ENCODE measurements around the gene BTBD9. TPM values are rescaled to one million over a fixed set of nuclear protein-coding genes. Genes with fewer than 3 reads are reported as not detected.

Gene BTBD9
- total RNA-seq, 5 donors from 2014 or later (not counting 1 experiment from before 2014, with no cell fraction given), result 29.3 to 67.7 (median 38.1) TPM

- no CpG with 5 or more reads among the region's 2 CpGs for WGBS (ENCODE audit: insufficient coverage)
- Histone ChIP-seq H3K4me3 (ENCODE audit: control insufficient read depth in 1 of 2, extremely low read depth in 1 of 2, low read length in 1 of 2) (no peak overlapping the region), H3K27ac (ENCODE audit: low read length) (no peak overlapping the region), H3K36me3 (ENCODE audit: control insufficient read depth in 2 of 2, extremely low read depth in 1 of 2, insufficient read depth in 1 of 2, low read length in 1 of 2) (peaks cover 0 to 14% of the 10 kb centered on the region in 2 donors), H3K9me3 (no peaks in the 10 kb centered on the region), H3K27me3 (replicated peaks in 1 of 2; ENCODE audit: control insufficient read depth in 2 of 2, extremely low read depth in 1 of 2, insufficient read depth in 2 of 2, low read length in 1 of 2) (no peaks in the 10 kb centered on the region), H3K4me1 (ENCODE audit: control insufficient read depth in 1 of 2, extremely low read depth in 1 of 2, insufficient read depth in 2 of 2, low read length in 2 of 2) (no peaks in the 10 kb centered on the region)
- Mint-ChIP-seq H3K36me3 (peaks cover 42% of the 10 kb centered on the region), H3K27ac (no peak overlapping the region), H3K4me3 (no peak overlapping the region), H3K4me1 (peaks cover 0 to 2% (median 0%) of the 10 kb centered on the region in 3 donors), H3K27me3 (no peaks in the 10 kb centered on the region), H3K9me3 (no peaks in the 10 kb centered on the region)
- POLR2A ChIA-PET, result no interaction called here
- ATAC-seq (replicated peaks in 1 of 4), result no peak
- CTCF ChIA-PET, result no interaction called here
- no peak for DNase-seq
Observed at GRCh38 chr6:38584731-38585130, 55.0 kb downstream of the BTBD9 start.

- no peak overlapping the region for H3K27ac Mint-ChIP-seq
- no peaks in the 10 kb centered on the region for H3K9me3 ChIP-seq
- ChIA-PET POLR2A (interaction anchor here in 1 of 2 donors (0.6 to 0.7 kb wide), 2 partner anchors 17 to 800 kb away, joined by 3 read pairs; no protein-coding TSS in a partner anchor), CTCF (interaction anchor here in 1 of 2 donors (0.9 kb wide), 1 partner anchor 14 kb away, joined by 3 read pairs; no protein-coding TSS in a partner anchor)
- peaks cover 0 to 2% (median under 1%) of the 10 kb centered on the region in 3 donors for H3K4me1 Mint-ChIP-seq
- no peak overlapping the region for H3K27ac ChIP-seq (ENCODE audit: low read length)
- no peaks in the 10 kb centered on the region for H3K27me3 ChIP-seq (replicated peaks in 1 of 2; ENCODE audit: control insufficient read depth in 2 of 2, extremely low read depth in 1 of 2, insufficient read depth in 2 of 2, low read length in 1 of 2)
- H3K4me3 Mint-ChIP-seq, result no peak overlapping the region
- H3K36me3 Mint-ChIP-seq, result peaks cover 46% of the 10 kb centered on the region
- H3K4me1 ChIP-seq (ENCODE audit: control insufficient read depth in 1 of 2, extremely low read depth in 1 of 2, insufficient read depth in 2 of 2, low read length in 2 of 2), result no peaks in the 10 kb centered on the region
- H3K9me3 Mint-ChIP-seq, result no peaks in the 10 kb centered on the region
- DNase-seq (no peak), ATAC-seq (replicated peaks in 1 of 4) (no peak)
- no peak overlapping the region for H3K4me3 ChIP-seq (ENCODE audit: control insufficient read depth in 1 of 2, extremely low read depth in 1 of 2, low read length in 1 of 2)
- WGBS (ENCODE audit: insufficient coverage), result no CpG with 5 or more reads among the region's 1 CpG
- no peaks in the 10 kb centered on the region for H3K27me3 Mint-ChIP-seq
- H3K36me3 ChIP-seq (ENCODE audit: control insufficient read depth in 2 of 2, extremely low read depth in 1 of 2, insufficient read depth in 1 of 2, low read length in 1 of 2), result peaks cover 0 to 19% of the 10 kb centered on the region in 2 donors
Observed at GRCh38 chr6:38583523-38583922, 56.2 kb downstream of the BTBD9 start.

- H3K4me1 ChIP-seq (ENCODE audit: control insufficient read depth in 1 of 2, extremely low read depth in 1 of 2, insufficient read depth in 2 of 2, low read length in 2 of 2), result no peaks in the 10 kb centered on the region
- Mint-ChIP-seq H3K36me3 (peaks cover 55% of the 10 kb centered on the region), H3K27ac (no peak overlapping the region), H3K4me1 (peaks cover 0 to 6% (median 2%) of the 10 kb centered on the region in 3 donors), H3K27me3 (no peaks in the 10 kb centered on the region), H3K4me3 (no peak overlapping the region), H3K9me3 (no peaks in the 10 kb centered on the region)
- WGBS (ENCODE audit: insufficient coverage), result no CpG with 5 or more reads among the region's 6 CpGs
- ChIA-PET POLR2A (no interaction called here), CTCF (interaction anchor here in 1 of 2 donors (0.5 to 0.8 kb wide), 2 partner anchors 51 to 258 kb away, joined by 3 read pairs; no protein-coding TSS in a partner anchor)
- H3K9me3 ChIP-seq, result no peaks in the 10 kb centered on the region
- H3K27me3 ChIP-seq (replicated peaks in 1 of 2; ENCODE audit: control insufficient read depth in 2 of 2, extremely low read depth in 1 of 2, insufficient read depth in 2 of 2, low read length in 1 of 2), result no peaks in the 10 kb centered on the region
- no peak for DNase-seq
- H3K36me3 ChIP-seq (ENCODE audit: control insufficient read depth in 2 of 2, extremely low read depth in 1 of 2, insufficient read depth in 1 of 2, low read length in 1 of 2), result peaks cover 0 to 21% of the 10 kb centered on the region in 2 donors
- H3K4me3 ChIP-seq (ENCODE audit: control insufficient read depth in 1 of 2, extremely low read depth in 1 of 2, low read length in 1 of 2), result no peak overlapping the region
- no peak for ATAC-seq (replicated peaks in 1 of 4)
- no peak overlapping the region for H3K27ac ChIP-seq (ENCODE audit: low read length)
Observed at GRCh38 chr6:38580030-38580429, 59.7 kb downstream of the BTBD9 start.

- Mint-ChIP-seq H3K27me3 (no peaks in the 10 kb centered on the region), H3K4me3 (no peak overlapping the region), H3K9me3 (no peaks in the 10 kb centered on the region), H3K27ac (no peak overlapping the region), H3K36me3 (peaks cover 58% of the 10 kb centered on the region), H3K4me1 (peaks cover 0 to 6% (median 0%) of the 10 kb centered on the region in 3 donors)
- Histone ChIP-seq H3K4me3 (ENCODE audit: control insufficient read depth in 1 of 2, extremely low read depth in 1 of 2, low read length in 1 of 2) (no peak overlapping the region), H3K9me3 (no peaks in the 10 kb centered on the region), H3K36me3 (ENCODE audit: control insufficient read depth in 2 of 2, extremely low read depth in 1 of 2, insufficient read depth in 1 of 2, low read length in 1 of 2) (peaks cover 0 to 17% of the 10 kb centered on the region in 2 donors), H3K27ac (ENCODE audit: low read length) (no peak overlapping the region), H3K27me3 (replicated peaks in 1 of 2; ENCODE audit: control insufficient read depth in 2 of 2, extremely low read depth in 1 of 2, insufficient read depth in 2 of 2, low read length in 1 of 2) (no peaks in the 10 kb centered on the region), H3K4me1 (ENCODE audit: control insufficient read depth in 1 of 2, extremely low read depth in 1 of 2, insufficient read depth in 2 of 2, low read length in 2 of 2) (no peaks in the 10 kb centered on the region)
- DNase-seq, result no peak
- ChIA-PET POLR2A (interaction anchor here in 1 of 2 donors (0.6 kb wide), 1 partner anchor 387 kb away, joined by 5 read pairs; no protein-coding TSS in a partner anchor), CTCF (no interaction called here)
- no peak for ATAC-seq (replicated peaks in 1 of 4)
Observed at GRCh38 chr6:38579010-38579628, 60.6 kb downstream of the BTBD9 start.

GRCh38 chr6:38578075-38578474 lies 61.7 kb downstream of the BTBD9 start:
- Histone ChIP-seq H3K4me1 (ENCODE audit: control insufficient read depth in 1 of 2, extremely low read depth in 1 of 2, insufficient read depth in 2 of 2, low read length in 2 of 2) (no peaks in the 10 kb centered on the region), H3K9me3 (no peaks in the 10 kb centered on the region), H3K27ac (ENCODE audit: low read length) (no peak overlapping the region), H3K36me3 (ENCODE audit: control insufficient read depth in 2 of 2, extremely low read depth in 1 of 2, insufficient read depth in 1 of 2, low read length in 1 of 2) (peaks cover 0 to 17% of the 10 kb centered on the region in 2 donors), H3K27me3 (replicated peaks in 1 of 2; ENCODE audit: control insufficient read depth in 2 of 2, extremely low read depth in 1 of 2, insufficient read depth in 2 of 2, low read length in 1 of 2) (no peaks in the 10 kb centered on the region), H3K4me3 (ENCODE audit: control insufficient read depth in 1 of 2, extremely low read depth in 1 of 2, low read length in 1 of 2) (no peak overlapping the region)
- POLR2A ChIA-PET, result interaction anchor here in 1 of 2 donors (0.6 kb wide), 1 partner anchor 386 kb away, joined by 5 read pairs; no protein-coding TSS in a partner anchor
- no peak overlapping the region for H3K27ac Mint-ChIP-seq
- CTCF ChIA-PET, result no interaction called here
- H3K4me1 Mint-ChIP-seq, result peaks cover 5 to 12% (median 5%) of the 10 kb centered on the region in 3 donors
- H3K27me3 Mint-ChIP-seq, result no peaks in the 10 kb centered on the region
- DNase-seq, result no peak
- no peak overlapping the region for H3K4me3 Mint-ChIP-seq
- peaks cover 61% of the 10 kb centered on the region for H3K36me3 Mint-ChIP-seq
- no peak for ATAC-seq (replicated peaks in 1 of 4)
- 93% methylated on average over 3 of the region's 6 CpGs for WGBS (ENCODE audit: insufficient coverage)
- H3K9me3 Mint-ChIP-seq, result no peaks in the 10 kb centered on the region

- Mint-ChIP-seq H3K4me1 (peaks cover 6 to 13% (median 6%) of the 10 kb centered on the region in 3 donors), H3K36me3 (peaks cover 55% of the 10 kb centered on the region), H3K9me3 (no peaks in the 10 kb centered on the region), H3K27me3 (no peaks in the 10 kb centered on the region), H3K4me3 (no peak overlapping the region), H3K27ac (peak overlapping the region in 1 of 2 donors; percentile 28)
- ChIA-PET POLR2A (no interaction called here), CTCF (no interaction called here)
- DNase-seq, result no peak
- no CpG with 5 or more reads among the region's 2 CpGs for WGBS (ENCODE audit: insufficient coverage)
- H3K4me3 ChIP-seq (ENCODE audit: control insufficient read depth in 1 of 2, extremely low read depth in 1 of 2, low read length in 1 of 2), result no peak overlapping the region
- no peaks in the 10 kb centered on the region for H3K9me3 ChIP-seq
- peaks cover 0 to 17% of the 10 kb centered on the region in 2 donors for H3K36me3 ChIP-seq (ENCODE audit: control insufficient read depth in 2 of 2, extremely low read depth in 1 of 2, insufficient read depth in 1 of 2, low read length in 1 of 2)
- no peaks in the 10 kb centered on the region for H3K4me1 ChIP-seq (ENCODE audit: control insufficient read depth in 1 of 2, extremely low read depth in 1 of 2, insufficient read depth in 2 of 2, low read length in 2 of 2)
- H3K27ac ChIP-seq (ENCODE audit: low read length), result no peak overlapping the region
- no peak for ATAC-seq (replicated peaks in 1 of 4)
- H3K27me3 ChIP-seq (replicated peaks in 1 of 2; ENCODE audit: control insufficient read depth in 2 of 2, extremely low read depth in 1 of 2, insufficient read depth in 2 of 2, low read length in 1 of 2), result no peaks in the 10 kb centered on the region
Observed at GRCh38 chr6:38577492-38577891, 62.2 kb downstream of the BTBD9 start.

Data from T-cell (primary cell).